AG10803 (cell line): ENCODE results near the gene KATNAL2.
A peak's percentile ranks its signal among the peaks of the same experiment; 100 is the strongest.

Experiments used
- DNase-seq: peaks from one replicate; pipeline ENCODE4 v3.0.0; 2010; ENCODE audit warnings: low read depth
- H3K4me3 ChIP-seq: 2 replicates; pipeline ENCODE4 v1.5.1; 2011; ENCODE audit warnings: mild to moderate bottlenecking, low read length, control low read depth
- TF ChIP-seq, protein P1 (sequence below): conservative IDR thresholded peaks from 2 replicates; pipeline ENCODE4 v1.5.1; 2011; ENCODE audit warnings: mild to moderate bottlenecking, low read length, control low read depth, inconsistent platforms

The KATNAL2 gene

DNA sequence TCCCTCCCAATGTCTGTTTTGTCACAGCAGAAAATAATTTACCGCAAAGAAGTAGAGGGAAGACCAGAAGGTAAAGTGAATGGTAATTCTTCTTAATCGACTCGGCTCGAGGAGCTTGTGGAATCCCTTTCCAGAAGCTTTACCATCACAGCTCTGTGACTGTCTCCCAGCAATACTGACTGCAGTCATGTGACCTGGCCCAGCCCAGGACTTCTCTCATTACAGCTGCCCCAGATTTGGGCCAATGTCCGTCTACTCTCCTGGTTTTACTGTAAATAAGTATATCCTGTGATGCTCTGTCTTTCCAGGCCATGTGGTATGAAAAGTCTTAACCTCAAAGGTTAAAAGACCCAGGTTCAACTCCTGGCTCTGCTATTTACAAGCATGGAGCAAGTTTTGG is 137.0 kb downstream of the KATNAL2 start:
- TF ChIP-seq, protein P1, sequence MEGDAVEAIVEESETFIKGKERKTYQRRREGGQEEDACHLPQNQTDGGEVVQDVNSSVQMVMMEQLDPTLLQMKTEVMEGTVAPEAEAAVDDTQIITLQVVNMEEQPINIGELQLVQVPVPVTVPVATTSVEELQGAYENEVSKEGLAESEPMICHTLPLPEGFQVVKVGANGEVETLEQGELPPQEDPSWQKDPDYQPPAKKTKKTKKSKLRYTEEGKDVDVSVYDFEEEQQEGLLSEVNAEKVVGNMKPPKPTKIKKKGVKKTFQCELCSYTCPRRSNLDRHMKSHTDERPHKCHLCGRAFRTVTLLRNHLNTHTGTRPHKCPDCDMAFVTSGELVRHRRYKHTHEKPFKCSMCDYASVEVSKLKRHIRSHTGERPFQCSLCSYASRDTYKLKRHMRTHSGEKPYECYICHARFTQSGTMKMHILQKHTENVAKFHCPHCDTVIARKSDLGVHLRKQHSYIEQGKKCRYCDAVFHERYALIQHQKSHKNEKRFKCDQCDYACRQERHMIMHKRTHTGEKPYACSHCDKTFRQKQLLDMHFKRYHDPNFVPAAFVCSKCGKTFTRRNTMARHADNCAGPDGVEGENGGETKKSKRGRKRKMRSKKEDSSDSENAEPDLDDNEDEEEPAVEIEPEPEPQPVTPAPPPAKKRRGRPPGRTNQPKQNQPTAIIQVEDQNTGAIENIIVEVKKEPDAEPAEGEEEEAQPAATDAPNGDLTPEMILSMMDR, result no peak
- H3K4me3 ChIP-seq, result no peak overlapping the region
- DNase-seq, result no peak

DNA sequence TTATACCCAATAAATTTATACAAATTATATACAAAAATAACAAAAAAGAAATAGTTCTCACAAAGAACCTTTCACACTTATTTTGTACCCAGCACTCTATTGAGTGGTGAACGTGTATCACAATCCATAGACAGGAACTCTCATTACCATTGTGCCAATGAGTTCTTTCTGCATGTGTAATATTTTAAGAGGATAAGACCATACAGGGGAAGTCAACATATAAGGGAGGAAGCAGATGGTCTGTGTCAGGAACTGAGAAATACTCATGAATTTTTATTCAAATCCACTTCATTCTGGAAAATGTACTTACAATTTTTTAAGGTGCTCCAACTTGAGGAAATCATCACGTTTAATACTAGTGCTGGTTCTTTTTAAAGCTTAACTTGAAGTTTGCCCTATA is 145.1 kb downstream of the KATNAL2 start:
- no peak for DNase-seq
- H3K4me3 ChIP-seq, result no peak overlapping the region
- TF ChIP-seq, protein P1, result no peak

GRCh38 chr18:47063096-47063495 is 145.7 kb downstream of the KATNAL2 start:
- no peak overlapping the region for H3K4me3 ChIP-seq
- TF ChIP-seq, protein P1, result no peak
- DNase-seq, result no peak

GRCh38 chr18:47067648-47068047 is 150.2 kb downstream of the KATNAL2 start:
- H3K4me3 ChIP-seq, result no peak overlapping the region
- DNase-seq, result no peak
- TF ChIP-seq, protein P1, result no peak

DNA sequence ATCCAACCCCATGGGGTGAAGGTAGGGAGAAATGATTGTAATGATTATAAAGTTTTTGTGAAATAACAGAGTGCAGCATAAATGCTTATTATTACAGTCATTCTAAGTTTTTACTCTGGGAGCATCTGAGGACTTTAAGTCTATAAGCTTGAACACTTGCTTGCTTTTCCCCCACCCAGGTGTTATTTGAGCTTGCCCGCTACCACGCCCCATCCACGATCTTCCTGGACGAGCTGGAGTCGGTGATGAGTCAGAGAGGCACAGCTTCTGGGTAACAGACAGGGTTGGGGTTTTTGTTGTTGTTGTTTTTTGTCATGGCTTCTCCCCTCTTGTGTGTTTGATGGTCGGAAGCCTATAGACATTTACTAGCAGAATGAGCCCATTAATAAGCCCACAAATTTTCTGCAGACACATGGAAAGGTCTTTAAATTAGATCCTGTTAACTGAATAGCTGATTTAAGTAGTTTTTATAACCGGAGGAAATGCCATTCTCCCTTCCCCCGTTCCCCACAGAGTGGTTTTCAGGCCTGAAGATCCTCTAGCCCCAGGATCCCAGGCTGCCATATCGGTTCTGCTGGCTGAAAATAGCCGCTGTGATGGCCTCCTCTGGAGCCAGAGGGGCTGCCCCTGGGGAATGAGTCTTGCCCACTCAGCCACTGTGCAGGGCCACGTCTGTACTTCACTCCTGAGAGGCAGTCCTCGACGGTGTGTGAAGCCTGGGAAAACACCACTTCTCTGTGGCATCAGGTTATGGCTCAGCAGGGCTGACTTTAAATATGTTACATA is 157.9 kb downstream of the KATNAL2 start:
- no peak overlapping the region for H3K4me3 ChIP-seq
- TF ChIP-seq, protein P1, result no peak
- DNase-seq, result peak; percentile 9

GRCh38 chr18:47077111-47077510 is 159.7 kb downstream of the KATNAL2 start:
- TF ChIP-seq, protein P1, result no peak

GRCh38 chr18:47080872-47081271 is 163.5 kb downstream of the KATNAL2 start:
- no peak overlapping the region for H3K4me3 ChIP-seq
- DNase-seq, result no peak
- TF ChIP-seq, protein P1, result no peak

More at GRCh38 chr18:47077111-47077510, 159.7 kb downstream of the KATNAL2 start:
- H3K4me3 ChIP-seq, result no peak overlapping the region
- DNase-seq, result no peak
